Measurements from ENCODE around the gene TFDP2.

The TFDP2 gene, protein sequence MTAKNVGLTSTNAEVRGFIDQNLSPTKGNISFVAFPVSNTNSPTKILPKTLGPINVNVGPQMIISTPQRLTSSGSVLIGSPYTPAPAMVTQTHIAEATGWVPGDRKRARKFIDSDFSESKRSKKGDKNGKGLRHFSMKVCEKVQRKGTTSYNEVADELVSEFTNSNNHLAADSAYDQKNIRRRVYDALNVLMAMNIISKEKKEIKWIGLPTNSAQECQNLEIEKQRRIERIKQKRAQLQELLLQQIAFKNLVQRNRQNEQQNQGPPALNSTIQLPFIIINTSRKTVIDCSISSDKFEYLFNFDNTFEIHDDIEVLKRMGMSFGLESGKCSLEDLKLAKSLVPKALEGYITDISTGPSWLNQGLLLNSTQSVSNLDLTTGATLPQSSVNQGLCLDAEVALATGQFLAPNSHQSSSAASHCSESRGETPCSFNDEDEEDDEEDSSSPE

GRCh38 chr3:142148792-142149672, at the start of gene TFDP2:
Gene TFDP2, minus strand, starts transcription at chr3:142149544. Its CDS starts 47,795 bp downstream, at chr3:142101749.
- no peaks in the 10 kb centered on the region for H3K9me3 Mint-ChIP-seq
- DNase-seq (ENCODE audit: low spot score) = peak; percentile 91
- H3K4me1 Mint-ChIP-seq (ENCODE audit: low read depth) = peaks cover 26% of the 10 kb centered on the region
- peaks cover 6% of the 10 kb centered on the region for H3K27me3 Mint-ChIP-seq (ENCODE audit: low read depth)
- no peaks in the 10 kb centered on the region for H3K36me3 Mint-ChIP-seq (ENCODE audit: low read depth)
- H3K4me3 Mint-ChIP-seq = peak within 1 kb of the TSS; percentile 89
- peak within 1 kb of the TSS; percentile 70 for H3K27ac Mint-ChIP-seq

DNA sequence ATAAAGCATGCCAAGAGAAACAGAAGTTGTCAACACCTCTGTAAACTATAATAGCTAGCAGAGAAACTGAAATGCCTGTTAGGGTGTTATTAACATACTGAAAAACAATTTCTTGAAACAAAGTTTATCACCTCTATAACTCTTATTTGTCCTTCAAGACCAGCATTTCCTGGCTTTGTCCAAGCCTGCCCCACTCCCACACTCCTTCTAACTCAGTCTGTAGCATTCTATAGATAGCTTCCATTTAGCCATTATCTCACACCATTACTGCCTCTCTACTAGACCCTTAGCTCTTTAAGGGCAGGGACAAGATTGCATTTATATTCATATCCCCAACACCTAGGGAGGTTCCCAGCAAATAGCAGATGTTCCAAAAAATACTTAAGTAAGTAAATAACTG, 39.5 kb upstream of the TFDP2 start:
- Mint-ChIP-seq H3K27ac (no peak overlapping the region), H3K4me1 (ENCODE audit: low read depth) (no peaks in the 10 kb centered on the region), H3K36me3 (ENCODE audit: low read depth) (peaks cover 6% of the 10 kb centered on the region), H3K4me3 (no peak overlapping the region), H3K9me3 (no peaks in the 10 kb centered on the region), H3K27me3 (ENCODE audit: low read depth) (no peaks in the 10 kb centered on the region)
- no peak for DNase-seq (ENCODE audit: low spot score)

- Mint-ChIP-seq H3K9me3 (no peaks in the 10 kb centered on the region), H3K4me1 (ENCODE audit: low read depth) (no peaks in the 10 kb centered on the region), H3K36me3 (ENCODE audit: low read depth) (peaks cover 15% of the 10 kb centered on the region), H3K4me3 (no peak overlapping the region), H3K27ac (no peak overlapping the region), H3K27me3 (ENCODE audit: low read depth) (no peaks in the 10 kb centered on the region)
- DNase-seq (ENCODE audit: low spot score) = no peak
Observed at GRCh38 chr3:142180761-142181362, 31.5 kb upstream of the TFDP2 start.

DNA sequence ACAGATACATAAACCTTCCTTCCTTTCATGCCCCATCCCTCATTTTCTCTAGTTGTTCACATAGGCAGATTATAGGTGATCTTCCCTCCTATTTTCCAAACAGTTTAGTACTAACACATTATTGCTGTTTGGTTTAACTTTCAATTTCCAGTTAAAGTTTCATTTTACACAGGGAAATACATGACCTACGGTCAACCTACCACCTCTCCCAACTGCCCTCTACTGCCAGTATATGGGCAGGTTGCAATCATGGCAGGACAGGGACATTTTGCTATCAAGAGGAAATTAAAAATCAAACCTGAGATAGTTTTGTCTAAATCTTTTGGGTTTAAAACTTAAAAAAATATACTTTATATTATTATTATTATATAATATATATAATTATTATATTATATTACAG, 26.1 kb upstream of the TFDP2 start:
- peaks cover 2% of the 10 kb centered on the region for H3K4me1 Mint-ChIP-seq (ENCODE audit: low read depth)
- no peak for DNase-seq (ENCODE audit: low spot score)
- H3K9me3 Mint-ChIP-seq = no peaks in the 10 kb centered on the region
- H3K4me3 Mint-ChIP-seq = no peak overlapping the region
- H3K36me3 Mint-ChIP-seq (ENCODE audit: low read depth) = peaks cover 11% of the 10 kb centered on the region
- no peaks in the 10 kb centered on the region for H3K27me3 Mint-ChIP-seq (ENCODE audit: low read depth)
- no peak overlapping the region for H3K27ac Mint-ChIP-seq

- DNase-seq (ENCODE audit: low spot score) = no peak
- Mint-ChIP-seq H3K36me3 (ENCODE audit: low read depth) (peaks cover 14% of the 10 kb centered on the region), H3K4me3 (no peak overlapping the region), H3K27ac (no peak overlapping the region), H3K9me3 (no peaks in the 10 kb centered on the region), H3K27me3 (ENCODE audit: low read depth) (no peaks in the 10 kb centered on the region), H3K4me1 (ENCODE audit: low read depth) (peaks cover 2% of the 10 kb centered on the region)
Observed at GRCh38 chr3:142174559-142174958, 25.2 kb upstream of the TFDP2 start.

DNA sequence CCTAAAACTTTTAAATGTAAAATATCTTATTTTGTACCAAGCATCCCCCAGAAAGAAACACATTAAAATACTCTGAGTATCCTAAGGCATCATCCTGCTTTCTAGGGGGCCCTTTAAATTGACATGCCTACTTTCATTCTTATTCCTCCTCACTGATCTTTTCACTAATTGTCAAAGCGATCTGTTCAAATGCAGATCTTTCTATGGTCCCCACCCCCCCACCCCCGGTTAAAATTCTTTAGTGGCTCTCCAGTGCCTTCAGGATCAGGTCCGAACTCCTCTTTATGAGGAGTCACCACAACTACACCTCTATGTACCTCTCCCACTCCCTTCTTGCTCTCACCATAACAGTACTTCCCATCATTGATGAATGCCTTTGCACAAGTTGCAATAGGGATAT, 19.2 kb upstream of the TFDP2 start:
- no peaks in the 10 kb centered on the region for H3K4me1 Mint-ChIP-seq (ENCODE audit: low read depth)
- no peaks in the 10 kb centered on the region for H3K27me3 Mint-ChIP-seq (ENCODE audit: low read depth)
- DNase-seq (ENCODE audit: low spot score) = no peak
- no peaks in the 10 kb centered on the region for H3K9me3 Mint-ChIP-seq
- peaks cover 18% of the 10 kb centered on the region for H3K36me3 Mint-ChIP-seq (ENCODE audit: low read depth)
- H3K4me3 Mint-ChIP-seq = no peak overlapping the region
- H3K27ac Mint-ChIP-seq = no peak overlapping the region

GRCh38 chr3:142165194-142165593, 15.8 kb upstream of the TFDP2 start:
- Mint-ChIP-seq H3K27ac (no peak overlapping the region), H3K9me3 (no peaks in the 10 kb centered on the region), H3K4me3 (no peak overlapping the region), H3K4me1 (ENCODE audit: low read depth) (no peaks in the 10 kb centered on the region), H3K36me3 (ENCODE audit: low read depth) (peaks cover 17% of the 10 kb centered on the region), H3K27me3 (ENCODE audit: low read depth) (no peaks in the 10 kb centered on the region)
- no peak for DNase-seq (ENCODE audit: low spot score)

DNA sequence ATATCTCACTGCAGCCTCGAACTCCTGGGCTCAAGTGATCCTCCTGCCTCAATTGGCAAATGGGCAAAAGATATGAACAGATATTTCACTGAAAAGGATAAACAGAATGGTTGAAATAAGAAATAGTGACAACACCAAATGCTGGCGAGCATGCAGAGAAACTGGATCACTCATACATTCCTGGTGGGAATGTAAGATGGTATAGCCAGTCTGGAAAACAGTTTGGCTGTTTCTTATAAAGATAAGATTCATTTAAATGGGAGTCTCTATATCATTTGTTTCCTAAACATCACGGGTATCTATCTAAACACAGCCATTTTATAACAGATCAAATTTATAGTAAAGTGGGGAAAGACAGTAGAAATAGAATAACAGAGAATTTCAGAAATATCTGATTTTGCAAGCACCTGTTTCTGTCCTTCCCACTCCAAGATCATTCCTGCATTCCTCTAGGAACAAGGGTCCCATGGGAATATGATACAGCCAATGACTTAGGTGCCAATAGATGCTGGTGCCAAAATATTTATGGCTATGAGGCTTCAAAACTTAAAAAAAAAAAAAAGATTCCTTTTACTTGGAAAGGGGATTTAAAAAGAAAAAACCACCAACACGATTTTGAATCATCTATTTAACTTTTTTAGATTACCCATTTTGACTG, 9.9 kb upstream of the TFDP2 start:
- H3K4me3 Mint-ChIP-seq = no peak overlapping the region
- H3K27me3 Mint-ChIP-seq (ENCODE audit: low read depth) = no peaks in the 10 kb centered on the region
- H3K9me3 Mint-ChIP-seq = no peaks in the 10 kb centered on the region
- no peak for DNase-seq (ENCODE audit: low spot score)
- H3K36me3 Mint-ChIP-seq (ENCODE audit: low read depth) = peaks cover 6% of the 10 kb centered on the region
- H3K27ac Mint-ChIP-seq = no peak overlapping the region
- H3K4me1 Mint-ChIP-seq (ENCODE audit: low read depth) = no peaks in the 10 kb centered on the region

DNA sequence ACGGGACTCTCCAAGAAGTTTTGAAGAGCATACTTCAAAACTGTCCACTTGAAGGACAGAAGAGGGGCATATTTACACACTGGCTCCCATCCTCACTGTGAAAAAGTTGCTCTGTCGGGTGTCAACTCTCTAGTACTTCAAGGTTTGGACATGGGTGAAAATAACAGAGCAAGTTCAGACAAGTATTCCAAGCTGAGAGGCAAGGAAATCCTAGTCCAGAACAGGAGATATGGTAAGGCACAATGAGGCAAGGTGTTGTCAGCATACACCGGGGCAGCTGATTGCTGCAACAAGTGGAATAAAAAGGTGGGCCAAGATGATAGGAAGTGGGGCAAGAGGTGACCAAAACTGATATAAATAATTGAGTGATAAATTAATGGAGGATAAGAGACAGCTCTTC, 4.8 kb upstream of the TFDP2 start:
- Mint-ChIP-seq H3K4me1 (ENCODE audit: low read depth) (peaks cover 2% of the 10 kb centered on the region), H3K4me3 (no peak overlapping the region), H3K9me3 (no peaks in the 10 kb centered on the region), H3K27ac (no peak overlapping the region), H3K27me3 (ENCODE audit: low read depth) (peaks cover 4% of the 10 kb centered on the region), H3K36me3 (ENCODE audit: low read depth) (peaks cover 2% of the 10 kb centered on the region)
- DNase-seq (ENCODE audit: low spot score) = no peak

DNA sequence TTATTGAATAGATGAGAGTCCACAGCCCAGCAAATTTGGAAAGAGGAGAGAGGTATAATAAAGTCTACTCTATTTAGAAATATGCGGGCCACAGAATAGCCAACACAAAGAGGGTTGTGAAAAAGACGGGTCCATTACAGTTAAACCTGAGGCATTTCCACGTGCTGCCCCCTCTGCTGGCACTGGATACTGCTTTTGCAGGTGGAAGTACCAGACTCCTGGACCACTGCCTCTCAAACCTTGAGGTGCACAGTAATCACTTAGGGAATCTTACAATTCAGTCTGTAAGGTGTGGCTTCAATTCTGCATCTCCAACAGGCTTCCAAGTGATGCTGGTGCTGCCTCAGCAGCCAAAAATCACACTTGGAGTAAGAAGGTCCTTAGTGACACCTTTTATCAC, 3.0 kb upstream of the TFDP2 start:
- peaks cover 15% of the 10 kb centered on the region for H3K4me1 Mint-ChIP-seq (ENCODE audit: low read depth)
- peaks cover 2% of the 10 kb centered on the region for H3K36me3 Mint-ChIP-seq (ENCODE audit: low read depth)
- peaks cover 4% of the 10 kb centered on the region for H3K27me3 Mint-ChIP-seq (ENCODE audit: low read depth)
- no peak for DNase-seq (ENCODE audit: low spot score)
- H3K27ac Mint-ChIP-seq = no peak overlapping the region
- no peak overlapping the region for H3K4me3 Mint-ChIP-seq
- H3K9me3 Mint-ChIP-seq = no peaks in the 10 kb centered on the region

GRCh38 chr3:142151828-142152227, 2.5 kb upstream of the TFDP2 start:
- Mint-ChIP-seq H3K27me3 (ENCODE audit: low read depth) (peaks cover 6% of the 10 kb centered on the region), H3K36me3 (ENCODE audit: low read depth) (no peaks in the 10 kb centered on the region), H3K4me1 (ENCODE audit: low read depth) (peaks cover 20% of the 10 kb centered on the region), H3K27ac (no peak overlapping the region), H3K9me3 (no peaks in the 10 kb centered on the region), H3K4me3 (no peak overlapping the region)
- no peak for DNase-seq (ENCODE audit: low spot score)

DNA sequence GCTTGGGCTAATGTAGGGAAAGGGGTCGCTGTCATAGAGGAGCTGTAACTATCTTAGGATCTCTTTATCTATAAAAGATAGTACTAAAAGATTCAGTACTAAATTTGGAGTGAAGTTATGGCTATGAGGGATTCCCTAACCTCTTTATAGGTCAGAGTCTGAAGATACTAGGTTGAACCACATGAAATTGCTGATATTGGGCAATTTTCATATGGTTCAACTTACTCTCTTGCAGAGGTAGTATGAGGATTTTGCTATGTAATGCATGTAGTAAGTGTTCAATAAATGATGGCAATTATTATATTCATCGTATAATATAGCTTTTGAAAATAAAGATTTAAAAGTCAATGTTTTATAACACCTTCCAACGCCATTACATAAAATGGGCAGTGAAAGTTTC, 1.9 kb upstream of the TFDP2 start:
- Mint-ChIP-seq H3K4me3 (no peak overlapping the region), H3K9me3 (no peaks in the 10 kb centered on the region), H3K4me1 (ENCODE audit: low read depth) (peaks cover 22% of the 10 kb centered on the region), H3K36me3 (ENCODE audit: low read depth) (no peaks in the 10 kb centered on the region), H3K27ac (no peak overlapping the region), H3K27me3 (ENCODE audit: low read depth) (peaks cover 6% of the 10 kb centered on the region)
- DNase-seq (ENCODE audit: low spot score) = no peak

DNA sequence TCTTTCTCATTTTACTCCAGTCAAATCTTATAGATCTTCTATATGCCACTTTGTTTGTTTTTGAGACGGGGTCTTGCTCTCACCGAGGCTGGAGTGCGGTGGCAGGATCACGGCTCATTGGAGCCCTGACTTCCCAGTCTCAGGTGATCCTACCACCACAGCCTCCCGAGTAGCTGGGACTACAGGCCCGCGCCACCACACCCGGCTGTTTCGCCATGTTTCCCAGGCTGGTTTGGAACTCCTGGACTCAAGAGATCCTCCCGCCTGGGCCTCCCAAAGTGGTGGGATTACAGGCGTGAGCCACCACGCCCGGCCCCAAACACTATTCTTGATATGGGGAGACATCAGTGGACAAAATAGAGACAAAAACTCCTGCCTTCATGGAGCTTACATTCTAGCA, 927 bp upstream of the TFDP2 start:
- H3K36me3 Mint-ChIP-seq (ENCODE audit: low read depth) = no peaks in the 10 kb centered on the region
- DNase-seq (ENCODE audit: low spot score) = no peak
- H3K27me3 Mint-ChIP-seq (ENCODE audit: low read depth) = peaks cover 6% of the 10 kb centered on the region
- H3K4me3 Mint-ChIP-seq = peak overlapping the region; percentile 89
- H3K9me3 Mint-ChIP-seq = no peaks in the 10 kb centered on the region
- H3K4me1 Mint-ChIP-seq (ENCODE audit: low read depth) = peaks cover 22% of the 10 kb centered on the region
- H3K27ac Mint-ChIP-seq = no peak overlapping the region

- peak overlapping the region; percentile 68 for H3K27ac Mint-ChIP-seq
- peaks cover 25% of the 10 kb centered on the region for H3K4me1 Mint-ChIP-seq (ENCODE audit: low read depth)
- H3K36me3 Mint-ChIP-seq (ENCODE audit: low read depth) = no peaks in the 10 kb centered on the region
- H3K9me3 Mint-ChIP-seq = no peaks in the 10 kb centered on the region
- no peak for DNase-seq (ENCODE audit: low spot score)
- H3K27me3 Mint-ChIP-seq (ENCODE audit: low read depth) = peaks cover 6% of the 10 kb centered on the region
- H3K4me3 Mint-ChIP-seq = peak overlapping the region; percentile 89
Observed at GRCh38 chr3:142149673-142149992, 289 bp upstream of the TFDP2 start.

Measured in T-helper 2 cell treated with Interferon-gamma antibody and Interleukin-4, amounts not matched to agents 5 μg/mL and 100 μg/mL, for 36 hours (primary cell).